K562 (cell line): Measurements from ENCODE around the gene CHD5. TPM values are rescaled to one million over a fixed set of nuclear protein-coding genes. Genes with fewer than 3 reads are reported as not detected.

Experiments used
- EGR1 ChIP-seq: fragments of 450-650 bp; conservative IDR thresholded peaks from 2 replicates; pipeline ENCODE4 v1.6.1; 2017; ENCODE audit warnings: mild to moderate bottlenecking
- HLTF ChIP-seq: fragments of 450-650 bp; IDR thresholded peaks from 2 replicates; pipeline ENCODE4 v1.6.1; 2016
- HOMEZ ChIP-seq: fragments of 250-450 bp; sonication (Bioruptor Pico); IDR thresholded peaks from 2 replicates; pipeline ENCODE4 v1.4.0; 2020; ENCODE audit warnings: mild to moderate bottlenecking, moderate library complexity
- ILK ChIP-seq: fragments of 450-650 bp; IDR thresholded peaks from 2 replicates; pipeline ENCODE4 v1.6.1; 2016; ENCODE audit warnings: missing genetic modification characterization, low read depth, mild to moderate bottlenecking, missing compliant biosample characterization, moderate library complexity, borderline replicate concordance
- JUN ChIP-seq, 2 experiments: sonication (generic) in 1 of 2; formaldehyde crosslinking in 1 of 2; IDR thresholded peaks; 2 replicates each; pipeline versions ENCODE4 v1.6.1 to v1.8.0; 2012 to 2022; ENCODE audit warnings: borderline replicate concordance in 2 of 2, mild to moderate bottlenecking in 2 of 2, improper control_type of control experiment in 1 of 2, low read depth in 1 of 2, low read length in 1 of 2, missing genetic modification reagents in 1 of 2
- KHSRP ChIP-seq: fragments of 450-650 bp; IDR thresholded peaks from 2 replicates; pipeline ENCODE4 v1.6.1; 2017
- MTA2 ChIP-seq: fragments of 450-650 bp; IDR thresholded peaks from 2 replicates; pipeline ENCODE4 v1.6.1; 2016; ENCODE audit warnings: low read depth
- NCOA4 ChIP-seq: fragments of 450-650 bp; IDR thresholded peaks from 2 replicates; pipeline ENCODE4 v1.6.1; 2018; ENCODE audit warnings: mild to moderate bottlenecking; ENCODE audit not compliant: partially characterized antibody
- PHB ChIP-seq: fragments of 250-450 bp; sonication (Bioruptor Pico); IDR thresholded peaks from 2 replicates; pipeline ENCODE4 v1.5.0; 2021
- POLR2AphosphoS2 ChIP-seq: IDR thresholded peaks from 2 replicates; pipeline ENCODE4 v1.6.1; 2012; ENCODE audit warnings: low read length, improper control_type of control experiment
- POLR3G ChIP-seq: IDR thresholded peaks from 2 replicates; pipeline ENCODE4 v1.6.1; 2011; ENCODE audit not compliant: insufficient read length, insufficient replicate concordance; ENCODE audit errors: extremely low read depth
- RBM34 ChIP-seq: fragments of 200-400 bp; formaldehyde crosslinking; IDR thresholded peaks from 2 replicates; pipeline ENCODE4 v1.6.1; 2018; ENCODE audit warnings: low read length, borderline replicate concordance; ENCODE audit not compliant: insufficient read depth
- SMARCE1 ChIP-seq: fragments of 450-650 bp; IDR thresholded peaks from 2 replicates; pipeline ENCODE4 v1.7.1; 2016; ENCODE audit warnings: mild to moderate bottlenecking
- SREBF2 ChIP-seq: sonication (generic); formaldehyde crosslinking; IDR thresholded peaks from 2 replicates; pipeline ENCODE4 v1.4.0; 2020; ENCODE audit warnings: mild to moderate bottlenecking, missing genetic modification reagents
- U2AF2 ChIP-seq: fragments of 200-400 bp; formaldehyde crosslinking; optimal IDR thresholded peaks from 2 replicates; pipeline ENCODE3; 2017; ENCODE audit warnings: low read depth, mild to moderate bottlenecking, low read length
- USF2 ChIP-seq: sonication (generic); formaldehyde crosslinking; IDR thresholded peaks from 2 replicates; pipeline ENCODE4 v1.5.0; 2020; ENCODE audit warnings: missing genetic modification reagents
- XRCC3 ChIP-seq: fragments of 450-650 bp; IDR thresholded peaks from 2 replicates; pipeline ENCODE4 v1.6.1; 2017; ENCODE audit warnings: mild to moderate bottlenecking, moderate library complexity
- XRCC5 ChIP-seq: fragments of 200-400 bp; formaldehyde crosslinking; IDR thresholded peaks from 2 replicates; pipeline ENCODE4 v1.6.1; 2017; ENCODE audit warnings: low read depth, mild to moderate bottlenecking, low read length
- ZBTB12 ChIP-seq: fragments of 250-450 bp; sonication (Bioruptor Pico); IDR thresholded peaks from 2 replicates; pipeline ENCODE4 v1.4.0; 2020
- ZBTB7A ChIP-seq: IDR thresholded peaks from 2 replicates; pipeline ENCODE4 v1.6.1; 2011; ENCODE audit warnings: low read depth, mild to moderate bottlenecking, low read length, moderate library complexity, borderline replicate concordance; ENCODE audit not compliant: control insufficient read depth
- ZNF121 ChIP-seq: sonication (generic); formaldehyde crosslinking; conservative IDR thresholded peaks from 2 replicates; pipeline ENCODE4 v1.8.0; 2022; ENCODE audit warnings: missing genetic modification reagents
- ZNF174 ChIP-seq: fragments of 250-450 bp; sonication (Bioruptor Pico); IDR thresholded peaks from 2 replicates; pipeline ENCODE4 v1.4.0; 2020; ENCODE audit warnings: mild to moderate bottlenecking
- ZNF224 ChIP-seq: sonication (generic); formaldehyde crosslinking; IDR thresholded peaks from 2 replicates; pipeline ENCODE4 v1.8.0; 2022; ENCODE audit warnings: mild to moderate bottlenecking, missing genetic modification reagents
- ZNF24 ChIP-seq: fragments of 450-650 bp; IDR thresholded peaks from 2 replicates; pipeline ENCODE4 v1.6.1; 2016
- ZNF764 ChIP-seq: fragments of 250-450 bp; sonication (Bioruptor Pico); IDR thresholded peaks from 2 replicates; pipeline ENCODE4 v1.4.0; 2020; ENCODE audit warnings: low read depth, mild to moderate bottlenecking, moderate library complexity
- polyA plus RNA-seq, 8 experiments: library from polyadenylated mRNA; depleted of rRNA in 4 of 8; stranded (reverse) in 5 of 8; unstranded in 3 of 8; fragments of >200 nt; fragmentation: Nextera tagmentation in 2 of 8; fragmentation: Illumina TruSeq in 1 of 8; extraction: Ambion mirVana in 2 of 8; extraction: Trizol in 1 of 8; gene quantifications; 2 replicates each; pipeline versions ENCODE4 v1.2.1 to v1.2.3, GENCODE V29; 2011 to 2014; ENCODE audit warnings: inconsistent platforms in 1 of 8, missing spikeins in 1 of 8
- total RNA-seq, 7 experiments: library from RNA; depleted of rRNA in 6 of 7; stranded (reverse); fragments of >200 nt in 6 of 7; fragmentation: Illumina TruSeq in 2 of 7; extraction: Trizol in 2 of 7; gene quantifications; 2 replicates each; pipeline versions ENCODE4 v1.2.1 to v1.2.3, GENCODE V29; 2011 to 2021; ENCODE audit warnings: low replicate concordance in 1 of 7
- TF ChIP-seq, protein P1 (sequence below): fragments of 250-450 bp; sonication (Bioruptor Pico); IDR thresholded peaks from 2 replicates; pipeline ENCODE4 v1.5.0; 2020; ENCODE audit warnings: mild to moderate bottlenecking, borderline replicate concordance

CHD5 gene
- total and polyA plus RNA-seq, 9 of the 15 experiments (the other 6 are each of a cell fraction or from before 2014, with no cell fraction given) = 0.03 to 0.52 (median 0.11) TPM; not detected in 2

- TF ChIP-seq USF2 (CRISPR knock-in tag) = no peak
- TF ChIP-seq PHB = no peak
- TF ChIP-seq, protein P1, sequence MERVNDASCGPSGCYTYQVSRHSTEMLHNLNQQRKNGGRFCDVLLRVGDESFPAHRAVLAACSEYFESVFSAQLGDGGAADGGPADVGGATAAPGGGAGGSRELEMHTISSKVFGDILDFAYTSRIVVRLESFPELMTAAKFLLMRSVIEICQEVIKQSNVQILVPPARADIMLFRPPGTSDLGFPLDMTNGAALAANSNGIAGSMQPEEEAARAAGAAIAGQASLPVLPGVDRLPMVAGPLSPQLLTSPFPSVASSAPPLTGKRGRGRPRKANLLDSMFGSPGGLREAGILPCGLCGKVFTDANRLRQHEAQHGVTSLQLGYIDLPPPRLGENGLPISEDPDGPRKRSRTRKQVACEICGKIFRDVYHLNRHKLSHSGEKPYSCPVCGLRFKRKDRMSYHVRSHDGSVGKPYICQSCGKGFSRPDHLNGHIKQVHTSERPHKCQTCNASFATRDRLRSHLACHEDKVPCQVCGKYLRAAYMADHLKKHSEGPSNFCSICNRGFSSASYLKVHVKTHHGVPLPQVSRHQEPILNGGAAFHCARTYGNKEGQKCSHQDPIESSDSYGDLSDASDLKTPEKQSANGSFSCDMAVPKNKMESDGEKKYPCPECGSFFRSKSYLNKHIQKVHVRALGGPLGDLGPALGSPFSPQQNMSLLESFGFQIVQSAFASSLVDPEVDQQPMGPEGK (CRISPR knock-in tag) = no peak
- no peak for TF ChIP-seq XRCC5
- TF ChIP-seq HOMEZ = no peak
- TF ChIP-seq ZNF174 (CRISPR knock-in tag) = no peak
- no peak for TF ChIP-seq ZNF121 (CRISPR knock-in tag)
- no peak for TF ChIP-seq ILK (tag)
- no peak for TF ChIP-seq U2AF2
- peak; percentile 64 for TF ChIP-seq SMARCE1
- TF ChIP-seq EGR1 = 0 out of 2 replicates have a peak, but pooled peaks have one; percentile 10
- no peak for TF ChIP-seq POLR3G
- TF ChIP-seq MTA2 = no peak
- no peak for TF ChIP-seq KHSRP
- no peak for TF ChIP-seq NCOA4
- no peak for TF ChIP-seq ZNF224
- no peak for TF ChIP-seq HLTF
- no peak for TF ChIP-seq ZBTB7A
- TF ChIP-seq ZNF764 (CRISPR knock-in tag) = no peak
- TF ChIP-seq ZBTB12 (CRISPR knock-in tag) = no peak
- TF ChIP-seq ZNF24 = peak; percentile 93
- TF ChIP-seq POLR2AphosphoS2 = no peak
- no peak for TF ChIP-seq RBM34
- no peak for TF ChIP-seq XRCC3
- TF ChIP-seq JUN (IDR thresholded peaks at IDR 0.05; ENCODE audit: borderline replicate concordance, low read depth, low read length) = peak; percentile 84
- no peak for TF ChIP-seq JUN (CRISPR knock-in tag; IDR thresholded peaks at IDR 0.05; ENCODE audit: borderline replicate concordance)
- no peak for TF ChIP-seq SREBF2 (CRISPR knock-in tag)
Measured at GRCh38 chr1:6157528-6158174, 22.5 kb downstream of the CHD5 start (continued).
